A549 (cell line): ENCODE measurements around the gene ADK. TPM values are rescaled to one million over a fixed set of nuclear protein-coding genes. Genes with fewer than 3 reads are reported as not detected.

Experiments
- ATAC-seq, 2 experiments: fragments of 200-7000 bp in 1 of 2; fragments of >200 bp in 1 of 2; cut with Nextera tagmentation in 1 of 2; cut with Tn5 transposase in 1 of 2; 3 replicates each; pipeline versions ENCODE4 v1.8.0 to v1.9.1; 2018 to 2020; ENCODE audit warnings: mild to moderate bottlenecking in 1 of 2, moderate library complexity in 1 of 2
- CTCF ChIA-PET: fragments of 300-600 bp; sonication (Branson Sonifier 250); formaldehyde crosslinking; extraction: SDS; loops from one replicate; lab custom pipeline; 2021; ENCODE audit warnings: antibody characterized with exemption, inconsistent platforms; lab: Yijun Ruan, JAX
- POLR2A ChIA-PET: fragments of 350-600 bp; formaldehyde crosslinking; extraction: SDS; loops from one replicate; lab custom pipeline; 2021; ENCODE audit warnings: antibody characterized with exemption, inconsistent platforms; lab: Yijun Ruan, JAX
- DNase-seq, 2 experiments: peaks; one replicate each; pipeline versions ENCODE4 v3.0.0 to v3.0.0-alpha.2; 2011 to 2016; ENCODE audit warnings: low read depth in 1 of 2, low spot score in 1 of 2
- FAIRE-seq: peaks from 2 replicates; lab custom pipeline; 2011; peaks lifted over from hg19 to GRCh38; lab: Jason Lieb, UNC
- H3K27ac ChIP-seq, 2 experiments: fragments of >200 bp; sonication (Bioruptor Twin); formaldehyde crosslinking; 3 replicates each; pipeline ENCODE4 v1.5.1; 2016 to 2017
- H3K4me1 ChIP-seq: fragments of >200 bp; sonication (Bioruptor Twin); formaldehyde crosslinking; 3 replicates; pipeline ENCODE4 v1.6.1; 2016
- H3K4me2 ChIP-seq: fragments of >200 bp; sonication (Bioruptor Twin); formaldehyde crosslinking; 3 replicates; pipeline ENCODE4 v1.6.1; 2016
- H3K4me3 ChIP-seq: fragments of >200 bp; sonication (Bioruptor Twin); formaldehyde crosslinking; 3 replicates; pipeline ENCODE4 v1.5.1; 2016
- H3K9me3 ChIP-seq: fragments of >200 bp; sonication (Bioruptor Twin); formaldehyde crosslinking; 3 replicates; pipeline ENCODE4 v1.6.1; 2016
- BHLHE40 ChIP-seq: IDR thresholded peaks from 2 replicates; pipeline ENCODE4 v1.6.1; 2012; ENCODE audit warnings: low read depth, low read length, inconsistent platforms
- CBX2 ChIP-seq: fragments of 200-600 bp; sonication (generic); IDR thresholded peaks from 2 replicates; pipeline ENCODE4 v1.6.1; 2016; ENCODE audit warnings: low read depth, mild to moderate bottlenecking, borderline replicate concordance
- CHD4 ChIP-seq: fragments of 200-600 bp; sonication (generic); IDR thresholded peaks from 2 replicates; pipeline ENCODE4 v1.6.1; 2016; ENCODE audit warnings: antibody characterized with exemption, mild to moderate bottlenecking, borderline replicate concordance
- EHMT2 ChIP-seq: fragments of 200-600 bp; sonication (generic); IDR thresholded peaks from 2 replicates; pipeline ENCODE4 v1.6.1; 2016; ENCODE audit warnings: antibody characterized with exemption, low read depth, mild to moderate bottlenecking, moderate library complexity
- EP300 ChIP-seq, 2 experiments: fragments of >200 bp; sonication (Bioruptor Twin); formaldehyde crosslinking; IDR thresholded peaks; 2 replicates in 1 of 2; 3 replicates in 1 of 2; pipeline ENCODE4 v1.6.1; 2016 to 2017
- FOSL2 ChIP-seq, 2 experiments: fragments of 450-650 bp in 1 of 2; fragments of >200 bp in 1 of 2; sonication (Bioruptor Twin) in 1 of 2; formaldehyde crosslinking; IDR thresholded peaks; 2 replicates each; pipeline versions ENCODE4 v1.5.0 to v1.6.1; 2016 to 2020; ENCODE audit warnings: mild to moderate bottlenecking in 1 of 2, moderate library complexity in 1 of 2
- FOXS1 ChIP-seq: fragments of 250-450 bp; sonication (Bioruptor Pico); IDR thresholded peaks from 2 replicates; pipeline ENCODE4 v1.5.0; 2020; ENCODE audit warnings: mild to moderate bottlenecking, moderate library complexity
- HDAC2 ChIP-seq: fragments of 200-600 bp; sonication (generic); IDR thresholded peaks from 2 replicates; pipeline ENCODE4 v1.6.1; 2016
- HEYL ChIP-seq: fragments of 250-450 bp; sonication (Bioruptor Pico); IDR thresholded peaks from 2 replicates; pipeline ENCODE4 v1.8.0; 2021; ENCODE audit warnings: mild to moderate bottlenecking, moderate library complexity
- HOXB5 ChIP-seq: fragments of 250-450 bp; sonication (Bioruptor Pico); IDR thresholded peaks from 2 replicates; pipeline ENCODE4 v1.5.0; 2020; ENCODE audit warnings: mild to moderate bottlenecking, moderate library complexity
- KDM1A ChIP-seq: fragments of 200-600 bp; sonication (generic); IDR thresholded peaks from 2 replicates; pipeline ENCODE4 v1.6.1; 2016; ENCODE audit warnings: low read depth, mild to moderate bottlenecking
- MAFK ChIP-seq: fragments of 450-650 bp; IDR thresholded peaks from 2 replicates; pipeline ENCODE4 v1.6.1; 2014; ENCODE audit not compliant: partially characterized antibody
- MYC ChIP-seq: IDR thresholded peaks from 2 replicates; pipeline ENCODE4 v1.6.1; 2012; ENCODE audit warnings: mild to moderate bottlenecking, inconsistent platforms, low read length, improper control_type of control experiment, borderline replicate concordance
- NFE2L2 ChIP-seq: fragments of 150-350 bp; conservative IDR thresholded peaks from 2 replicates; pipeline ENCODE4 v1.6.1; 2014; ENCODE audit warnings: low read length
- POLR2A ChIP-seq: IDR thresholded peaks from 2 replicates; pipeline ENCODE4 v1.6.1; 2012; ENCODE audit warnings: mild to moderate bottlenecking, low read length
- RCOR1 ChIP-seq: fragments of 150-350 bp; IDR thresholded peaks from 2 replicates; pipeline ENCODE4 v1.6.1; 2014; ENCODE audit warnings: antibody characterized with exemption, low read length, low read depth
- SREBF2 ChIP-seq: fragments of 450-650 bp; IDR thresholded peaks from 2 replicates; pipeline ENCODE4 v1.6.1; 2014; ENCODE audit warnings: mild to moderate bottlenecking, moderate library complexity
- TP53 ChIP-seq: fragments of 250-450 bp; sonication (Bioruptor Pico); IDR thresholded peaks from 2 replicates; pipeline ENCODE4 v1.5.0; 2021; ENCODE audit warnings: mild to moderate bottlenecking, moderate library complexity
- ZFP36 ChIP-seq: fragments of 450-650 bp; IDR thresholded peaks from 2 replicates; pipeline ENCODE4 v1.6.1; 2014; ENCODE audit warnings: borderline replicate concordance; ENCODE audit not compliant: partially characterized antibody
- ZSCAN20 ChIP-seq: fragments of 250-450 bp; sonication (Bioruptor Pico); IDR thresholded peaks from 2 replicates; pipeline ENCODE4 v1.8.0; 2022; ENCODE audit warnings: mild to moderate bottlenecking, moderate library complexity
- whole genome bisulfite sequencing: methylation state at CpG from one replicate; pipeline ENCODE4 v1.1.6; 2017; ENCODE audit errors: missing lambda C conversion rate; 5-methylcytosine and 5-hydroxymethylcytosine counted together
- polyA plus RNA-seq, 4 experiments: library from polyadenylated mRNA; depleted of rRNA in 3 of 4; stranded (reverse); fragments of >200 nt; fragmentation: RNase III in 1 of 4; extraction: RNeasy Plus Mini Kit Qiagen cat#74134 plus additional on column Dnase treatment in 1 of 4; gene quantifications; 2 replicates in 3 of 4; 3 replicates in 1 of 4; pipeline ENCODE4 v1.2.3, GENCODE V29; 2011 to 2017
- TF ChIP-seq, protein P1 (sequence below): fragments of >200 bp; sonication (Bioruptor Twin); formaldehyde crosslinking; IDR thresholded peaks from 3 replicates; pipeline ENCODE4 v1.5.1; 2016
- TF ChIP-seq, protein P2 (sequence below): fragments of >200 bp; sonication (Bioruptor Twin); formaldehyde crosslinking; IDR thresholded peaks from 2 replicates; pipeline ENCODE4 v1.6.1; 2016
- TF ChIP-seq, protein P3 (sequence below): fragments of >200 bp; sonication (Bioruptor Twin); formaldehyde crosslinking; IDR thresholded peaks from 3 replicates; pipeline ENCODE4 v1.6.1; 2016
- TF ChIP-seq, protein P4 (sequence below): IDR thresholded peaks from 2 replicates; pipeline ENCODE4 v1.6.1; 2012
- TF ChIP-seq, protein P5 (sequence below): fragments of 250-450 bp; sonication (Bioruptor Pico); IDR thresholded peaks from 2 replicates; pipeline ENCODE4 v1.5.0; 2020; ENCODE audit warnings: low read depth, mild to moderate bottlenecking, moderate library complexity
- TF ChIP-seq, protein P6 (sequence below): IDR thresholded peaks from 2 replicates; pipeline ENCODE4 v1.6.1; 2012; ENCODE audit warnings: low read depth, borderline replicate concordance

The ADK gene
- polyA plus RNA-seq, 2 of the 4 experiments (the other 2 are of a cell fraction), result 35.8 to 40.7 TPM

DNA sequence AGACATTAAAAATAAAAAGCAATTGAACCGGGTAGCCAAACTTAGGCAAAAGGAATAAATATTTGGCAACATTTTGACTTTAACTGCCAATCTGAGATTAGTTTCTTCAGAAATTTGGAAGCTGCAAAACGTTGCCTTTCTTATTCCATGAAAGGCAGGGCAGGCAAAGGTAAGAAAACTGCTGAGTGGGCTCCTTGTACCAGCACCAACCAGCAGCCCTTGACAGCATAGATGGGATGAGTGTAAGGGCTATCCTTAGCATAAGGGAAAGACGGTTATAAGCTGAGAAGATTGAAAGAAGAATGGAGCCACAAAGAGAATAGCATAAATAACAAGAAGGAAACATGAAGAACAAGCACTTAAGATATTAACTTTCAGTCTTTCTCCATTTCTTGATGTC lies 29.0 kb upstream of the ADK start:
- H3K4me2 ChIP-seq, result no peak overlapping the region
- ATAC-seq (no peak), FAIRE-seq (no peak), DNase-seq (no peak)
- ChIA-PET CTCF (interaction anchor here (0.9 to 3.1 kb wide), 5 partner anchors 12 to 242 kb away, joined by 3 to 9 read pairs (median 4); no protein-coding TSS in a partner anchor), POLR2A (no interaction called here)
- 60% methylated on average over 3 of the region's 3 CpGs for whole genome bisulfite sequencing
- H3K27ac ChIP-seq, result no peak overlapping the region
- H3K4me1 ChIP-seq, result peaks cover 28% of the 10 kb centered on the region
- no peak overlapping the region for H3K4me3 ChIP-seq
- TF ChIP-seq RCOR1 (no peak), KDM1A (no peak), MAFK (peak; percentile 80), FOSL2 (IDR thresholded peaks at IDR 0.05) (no peak), FOSL2 (CRISPR knock-in tag; IDR thresholded peaks at IDR 0.05) (no peak), ZFP36 (no peak)
- H3K9me3 ChIP-seq, result no peaks in the 10 kb centered on the region

DNA sequence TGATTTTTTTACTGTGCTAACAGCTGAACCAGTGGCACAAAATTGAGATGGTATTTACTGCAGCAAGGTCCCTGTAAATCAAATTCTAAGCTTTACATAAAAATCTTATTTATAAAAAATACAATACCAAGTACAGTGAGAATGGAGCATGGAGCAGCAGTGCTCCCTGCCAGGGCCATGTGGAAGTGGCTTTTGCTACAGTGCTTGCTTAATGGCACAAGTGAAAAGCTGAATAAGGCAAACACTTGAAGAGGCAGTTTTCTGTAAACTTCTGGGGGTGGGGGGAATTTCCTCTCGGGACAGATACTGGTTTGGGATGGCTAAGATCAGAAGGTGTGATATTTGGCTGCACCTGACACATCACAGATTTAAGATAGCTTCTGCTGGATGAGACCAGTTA lies 27.9 kb upstream of the ADK start:
- FAIRE-seq (no peak), ATAC-seq (no peak), DNase-seq (no peak)
- 0% methylated on average over 1 of the region's 1 CpG for WGBS
- Histone ChIP-seq H3K9me3 (no peaks in the 10 kb centered on the region), H3K4me3 (no peak overlapping the region), H3K27ac (no peak overlapping the region), H3K4me2 (no peak overlapping the region), H3K4me1 (peaks cover 22% of the 10 kb centered on the region)
- POLR2A ChIA-PET, result no interaction called here
- TF ChIP-seq SREBF2, result no peak
- TF ChIP-seq, protein P1, sequence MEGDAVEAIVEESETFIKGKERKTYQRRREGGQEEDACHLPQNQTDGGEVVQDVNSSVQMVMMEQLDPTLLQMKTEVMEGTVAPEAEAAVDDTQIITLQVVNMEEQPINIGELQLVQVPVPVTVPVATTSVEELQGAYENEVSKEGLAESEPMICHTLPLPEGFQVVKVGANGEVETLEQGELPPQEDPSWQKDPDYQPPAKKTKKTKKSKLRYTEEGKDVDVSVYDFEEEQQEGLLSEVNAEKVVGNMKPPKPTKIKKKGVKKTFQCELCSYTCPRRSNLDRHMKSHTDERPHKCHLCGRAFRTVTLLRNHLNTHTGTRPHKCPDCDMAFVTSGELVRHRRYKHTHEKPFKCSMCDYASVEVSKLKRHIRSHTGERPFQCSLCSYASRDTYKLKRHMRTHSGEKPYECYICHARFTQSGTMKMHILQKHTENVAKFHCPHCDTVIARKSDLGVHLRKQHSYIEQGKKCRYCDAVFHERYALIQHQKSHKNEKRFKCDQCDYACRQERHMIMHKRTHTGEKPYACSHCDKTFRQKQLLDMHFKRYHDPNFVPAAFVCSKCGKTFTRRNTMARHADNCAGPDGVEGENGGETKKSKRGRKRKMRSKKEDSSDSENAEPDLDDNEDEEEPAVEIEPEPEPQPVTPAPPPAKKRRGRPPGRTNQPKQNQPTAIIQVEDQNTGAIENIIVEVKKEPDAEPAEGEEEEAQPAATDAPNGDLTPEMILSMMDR, result no peak
- no peak for TF ChIP-seq ZSCAN20
- no peak for TF ChIP-seq BHLHE40
- TF ChIP-seq, protein P2, sequence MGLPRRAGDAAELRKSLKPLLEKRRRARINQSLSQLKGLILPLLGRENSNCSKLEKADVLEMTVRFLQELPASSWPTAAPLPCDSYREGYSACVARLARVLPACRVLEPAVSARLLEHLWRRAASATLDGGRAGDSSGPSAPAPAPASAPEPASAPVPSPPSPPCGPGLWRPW, result no peak
- TF ChIP-seq, protein P3, sequence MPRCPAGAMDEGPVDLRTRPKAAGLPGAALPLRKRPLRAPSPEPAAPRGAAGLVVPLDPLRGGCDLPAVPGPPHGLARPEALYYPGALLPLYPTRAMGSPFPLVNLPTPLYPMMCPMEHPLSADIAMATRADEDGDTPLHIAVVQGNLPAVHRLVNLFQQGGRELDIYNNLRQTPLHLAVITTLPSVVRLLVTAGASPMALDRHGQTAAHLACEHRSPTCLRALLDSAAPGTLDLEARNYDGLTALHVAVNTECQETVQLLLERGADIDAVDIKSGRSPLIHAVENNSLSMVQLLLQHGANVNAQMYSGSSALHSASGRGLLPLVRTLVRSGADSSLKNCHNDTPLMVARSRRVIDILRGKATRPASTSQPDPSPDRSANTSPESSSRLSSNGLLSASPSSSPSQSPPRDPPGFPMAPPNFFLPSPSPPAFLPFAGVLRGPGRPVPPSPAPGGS, result no peak
- TF ChIP-seq, protein P4, sequence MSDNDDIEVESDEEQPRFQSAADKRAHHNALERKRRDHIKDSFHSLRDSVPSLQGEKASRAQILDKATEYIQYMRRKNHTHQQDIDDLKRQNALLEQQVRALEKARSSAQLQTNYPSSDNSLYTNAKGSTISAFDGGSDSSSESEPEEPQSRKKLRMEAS, result no peak
- no peak for TF ChIP-seq HOXB5
- TF ChIP-seq POLR2A, result no peak
- TF ChIP-seq TP53, result no peak
- no peak for TF ChIP-seq MYC
- no peak for TF ChIP-seq NFE2L2
- no peak for TF ChIP-seq CBX2
- TF ChIP-seq, all 56 proteins: peak for 0
- CTCF ChIA-PET, result interaction anchor here (0.7 to 3.1 kb wide), 6 partner anchors 10 to 183 kb away, joined by 3 to 9 read pairs (median 4); no protein-coding TSS in a partner anchor

DNA sequence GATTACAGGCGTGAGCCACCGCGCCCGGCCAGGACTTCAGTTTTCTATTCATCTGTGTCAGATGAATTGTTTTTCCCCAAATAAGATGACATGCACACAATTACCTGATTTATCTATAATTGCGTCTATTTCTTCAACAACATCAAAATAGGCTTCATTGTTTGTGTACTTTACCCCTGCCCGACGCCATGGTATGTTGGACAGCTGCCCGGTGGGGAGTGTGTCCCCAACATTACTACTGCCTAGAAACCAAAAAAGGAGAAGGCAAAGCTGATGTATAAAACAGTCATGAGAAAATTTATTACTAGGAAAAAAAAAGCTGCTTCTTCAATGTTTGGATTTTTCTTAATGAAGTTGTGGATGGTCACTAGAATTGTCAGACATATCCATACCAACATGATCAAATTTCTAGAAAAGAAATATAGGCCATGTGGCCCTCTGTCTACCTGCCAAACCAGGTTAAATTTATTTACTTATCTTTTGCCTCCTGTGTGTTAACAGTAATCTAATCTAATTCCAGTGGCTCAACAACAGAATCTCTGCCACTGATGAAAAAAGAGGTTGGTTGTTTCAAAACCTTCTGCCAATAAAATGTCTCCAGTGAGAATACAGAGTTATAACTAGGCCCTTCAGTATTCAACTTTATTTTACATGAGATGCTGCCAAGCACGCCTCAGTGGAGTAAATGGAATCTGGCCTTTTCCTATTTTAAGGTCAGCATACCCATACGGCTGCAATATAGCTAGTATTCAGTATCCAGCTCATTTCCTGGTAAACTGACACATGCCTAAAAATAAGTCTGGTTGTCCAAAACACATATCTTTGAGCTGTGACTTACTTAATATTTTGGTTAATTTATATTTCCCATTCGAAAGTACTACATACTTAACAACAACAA lies 16.8 kb upstream of the ADK start:
- no peak for DNase-seq
- Histone ChIP-seq H3K4me1 (no peaks in the 10 kb centered on the region), H3K9me3 (no peaks in the 10 kb centered on the region), H3K27ac (no peak overlapping the region), H3K4me2 (no peak overlapping the region), H3K4me3 (no peak overlapping the region)
- ChIA-PET CTCF (interaction anchor here (1.0 to 1.5 kb wide), 4 partner anchors 8 to 286 kb away, joined by 3 to 5 read pairs (median 4); no protein-coding TSS in a partner anchor), POLR2A (no interaction called here)
- FAIRE-seq, result no peak
- 93% methylated on average over 11 of the region's 11 CpGs for WGBS
- ATAC-seq, result no peak
- TF ChIP-seq, protein P4, result no peak
- TF ChIP-seq NFE2L2 (no peak), SREBF2 (no peak), EHMT2 (no peak), RCOR1 (no peak), HEYL (CRISPR knock-in tag) (no peak), EP300 (IDR thresholded peaks at IDR 0.05) (no peak), FOXS1 (CRISPR knock-in tag) (no peak), TP53 (no peak), ZFP36 (no peak), HDAC2 (no peak), POLR2A (no peak), CHD4 (no peak)
- TF ChIP-seq, protein P3, result no peak
- TF ChIP-seq, protein P5, sequence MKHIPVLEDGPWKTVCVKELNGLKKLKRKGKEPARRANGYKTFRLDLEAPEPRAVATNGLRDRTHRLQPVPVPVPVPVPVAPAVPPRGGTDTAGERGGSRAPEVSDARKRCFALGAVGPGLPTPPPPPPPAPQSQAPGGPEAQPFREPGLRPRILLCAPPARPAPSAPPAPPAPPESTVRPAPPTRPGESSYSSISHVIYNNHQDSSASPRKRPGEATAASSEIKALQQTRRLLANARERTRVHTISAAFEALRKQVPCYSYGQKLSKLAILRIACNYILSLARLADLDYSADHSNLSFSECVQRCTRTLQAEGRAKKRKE (CRISPR knock-in tag), result no peak
- TF ChIP-seq, protein P6, sequence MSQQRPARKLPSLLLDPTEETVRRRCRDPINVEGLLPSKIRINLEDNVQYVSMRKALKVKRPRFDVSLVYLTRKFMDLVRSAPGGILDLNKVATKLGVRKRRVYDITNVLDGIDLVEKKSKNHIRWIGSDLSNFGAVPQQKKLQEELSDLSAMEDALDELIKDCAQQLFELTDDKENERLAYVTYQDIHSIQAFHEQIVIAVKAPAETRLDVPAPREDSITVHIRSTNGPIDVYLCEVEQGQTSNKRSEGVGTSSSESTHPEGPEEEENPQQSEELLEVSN, result no peak
